ENCODE results near the gene FMO5.

The FMO5 gene, protein sequence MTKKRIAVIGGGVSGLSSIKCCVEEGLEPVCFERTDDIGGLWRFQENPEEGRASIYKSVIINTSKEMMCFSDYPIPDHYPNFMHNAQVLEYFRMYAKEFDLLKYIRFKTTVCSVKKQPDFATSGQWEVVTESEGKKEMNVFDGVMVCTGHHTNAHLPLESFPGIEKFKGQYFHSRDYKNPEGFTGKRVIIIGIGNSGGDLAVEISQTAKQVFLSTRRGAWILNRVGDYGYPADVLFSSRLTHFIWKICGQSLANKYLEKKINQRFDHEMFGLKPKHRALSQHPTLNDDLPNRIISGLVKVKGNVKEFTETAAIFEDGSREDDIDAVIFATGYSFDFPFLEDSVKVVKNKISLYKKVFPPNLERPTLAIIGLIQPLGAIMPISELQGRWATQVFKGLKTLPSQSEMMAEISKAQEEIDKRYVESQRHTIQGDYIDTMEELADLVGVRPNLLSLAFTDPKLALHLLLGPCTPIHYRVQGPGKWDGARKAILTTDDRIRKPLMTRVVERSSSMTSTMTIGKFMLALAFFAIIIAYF

DNA sequence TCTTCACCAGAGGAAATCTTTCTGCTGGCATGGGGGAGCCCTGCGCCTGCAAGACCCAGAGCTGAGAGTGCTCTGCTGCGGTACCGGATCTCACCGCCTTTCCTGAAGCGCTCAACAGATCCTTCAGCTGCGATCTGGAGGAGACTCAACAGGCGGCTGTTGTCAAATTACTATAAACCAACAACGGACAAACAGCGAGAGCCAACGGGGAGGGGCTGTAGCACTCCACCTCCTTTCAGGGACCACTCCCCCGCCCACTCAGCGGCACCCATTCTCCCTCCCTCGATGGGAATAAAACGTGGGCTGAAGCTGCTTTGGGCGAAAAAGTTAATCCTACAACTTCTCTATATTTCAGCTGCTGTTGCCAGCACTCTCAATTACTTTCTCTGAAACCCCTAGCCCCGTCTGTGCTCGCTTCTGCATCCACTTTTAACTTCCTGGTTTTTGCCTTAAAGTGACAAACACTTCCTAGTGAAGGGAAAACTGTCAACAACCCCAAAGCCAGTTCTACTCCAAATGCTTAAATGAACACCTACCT, at the start of gene FMO5:
TSS of gene FMO5 (minus strand) at position 147 of the 538 bp plus-strand sequence. CDS start 310 bp downstream, outside the sequence.
- DNase-seq (ENCODE audit: low read depth, low spot score): peak; percentile 70

DNA sequence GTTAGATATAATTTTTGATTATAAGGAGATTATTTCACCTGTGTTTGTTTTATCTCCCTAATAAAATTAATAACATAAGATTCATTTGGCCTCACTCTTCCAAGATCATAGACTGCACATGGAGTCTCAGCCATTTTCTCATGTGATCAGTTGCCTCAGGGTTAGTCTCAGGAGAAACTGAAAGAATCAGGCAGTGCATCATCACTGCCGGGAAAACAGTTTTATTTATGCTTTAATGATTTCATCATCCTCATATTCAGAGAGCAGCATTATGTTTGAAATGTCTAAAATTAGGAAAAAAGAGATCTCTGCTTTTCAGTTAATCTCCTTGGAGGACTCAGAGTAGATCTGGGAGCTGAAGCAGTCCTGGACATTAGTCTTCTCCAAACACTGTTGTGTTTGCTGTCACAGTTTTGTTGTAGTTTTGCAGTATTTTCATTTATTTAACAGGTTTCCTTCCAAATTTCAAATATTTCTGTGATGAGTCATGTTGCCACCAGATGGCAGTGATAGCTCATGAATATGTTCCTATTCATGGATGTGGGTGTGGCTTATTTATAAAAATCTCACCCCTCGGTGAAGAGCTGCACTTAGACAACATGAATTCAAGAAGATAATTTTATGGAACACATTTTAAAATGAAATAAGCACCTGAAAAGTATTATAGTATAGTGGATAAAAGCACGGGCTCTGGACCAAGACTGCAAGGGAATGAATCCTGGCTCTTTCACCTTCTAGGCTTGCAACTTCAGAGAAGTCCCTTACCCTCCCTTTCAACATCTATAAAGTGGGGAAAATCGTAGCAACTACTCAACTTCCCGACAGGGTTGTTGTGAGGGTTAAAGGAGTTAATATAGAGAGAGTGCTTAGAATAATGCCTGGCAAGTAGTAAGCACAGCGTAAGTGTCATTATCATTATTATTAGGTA, 48.5 kb upstream of the FMO5 start:
- peak; percentile 82 for DNase-seq (ENCODE audit: low read depth, low spot score)

DNA sequence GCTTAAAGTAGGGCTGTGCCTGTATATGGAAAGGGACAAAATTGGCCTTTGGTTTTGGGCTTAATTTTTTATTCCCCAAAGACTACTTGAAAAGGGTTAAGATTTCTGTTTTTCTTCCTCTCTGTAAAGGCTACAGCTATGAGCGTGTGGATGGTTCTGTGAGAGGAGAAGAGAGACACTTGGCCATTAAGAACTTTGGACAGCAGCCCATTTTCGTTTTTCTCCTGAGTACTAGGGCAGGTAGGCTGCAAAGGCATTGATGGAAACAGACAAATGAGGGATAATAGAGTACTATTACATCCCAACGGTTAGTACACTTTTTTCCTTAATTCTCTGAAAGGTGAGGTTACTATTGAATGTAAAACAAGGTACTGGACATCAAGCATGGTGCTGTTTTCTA, 46.9 kb upstream of the FMO5 start:
- DNase-seq (ENCODE audit: low read depth, low spot score): no peak

DNA sequence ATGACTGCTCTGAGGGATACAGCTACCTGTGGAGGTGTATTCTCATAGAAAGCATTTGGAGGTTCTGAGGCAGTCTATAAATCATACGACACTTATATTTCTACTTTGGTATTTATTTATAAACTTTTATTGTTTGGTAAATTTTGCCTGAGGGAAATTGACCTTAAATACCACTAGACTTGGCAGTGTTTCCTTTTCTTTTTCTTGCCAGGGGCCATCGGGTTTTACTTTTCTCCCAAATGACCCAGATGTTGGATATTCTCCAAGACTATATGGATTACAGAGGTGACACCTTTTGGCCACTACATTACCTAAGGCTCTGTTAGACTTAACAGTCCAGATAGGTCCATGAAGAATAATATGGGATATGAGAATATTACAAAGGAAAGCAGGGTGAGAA, 45.6 kb upstream of the FMO5 start:
- DNase-seq (ENCODE audit: low read depth, low spot score): no peak

DNA sequence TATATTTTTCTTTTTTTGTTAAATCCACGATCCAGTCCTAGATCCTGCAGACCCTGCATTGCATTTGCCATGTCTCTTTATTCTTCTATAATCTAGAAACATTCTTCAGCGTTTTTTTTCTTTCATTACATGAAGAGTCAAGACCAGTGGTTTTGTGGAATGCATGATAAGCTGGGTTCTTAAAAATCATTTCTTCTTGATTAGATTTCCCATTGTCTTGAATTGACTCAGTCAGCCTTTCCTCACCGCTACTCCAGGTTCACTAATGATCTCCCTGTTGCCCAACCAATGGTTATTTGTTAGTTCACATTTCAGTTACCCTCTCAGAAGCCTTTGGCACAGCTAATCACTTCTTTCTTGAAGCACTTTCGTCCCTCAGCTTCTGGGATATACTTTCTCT, 42.6 kb upstream of the FMO5 start:
- DNase-seq (ENCODE audit: low read depth, low spot score): peak; percentile 30

DNA sequence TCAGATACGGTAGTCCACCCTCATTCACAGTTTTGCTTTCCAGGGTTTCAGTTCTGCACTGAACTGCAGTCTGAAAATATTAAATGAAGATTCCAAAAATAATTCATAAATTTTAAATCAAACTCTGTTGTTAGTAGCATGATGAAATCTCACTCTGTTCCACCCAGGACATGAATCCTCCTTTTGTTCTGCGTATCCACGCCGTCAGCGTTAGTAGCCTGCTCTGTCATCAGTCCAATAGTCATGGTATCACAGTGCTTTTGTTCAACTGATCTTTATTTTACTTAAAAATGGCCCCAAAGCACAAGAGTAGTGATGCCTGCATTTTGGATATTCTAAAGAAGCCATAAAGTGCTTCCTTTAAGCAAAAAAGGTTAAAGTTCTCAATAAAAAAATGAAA, 41.2 kb upstream of the FMO5 start:
- no peak for DNase-seq (ENCODE audit: low read depth, low spot score)

DNA sequence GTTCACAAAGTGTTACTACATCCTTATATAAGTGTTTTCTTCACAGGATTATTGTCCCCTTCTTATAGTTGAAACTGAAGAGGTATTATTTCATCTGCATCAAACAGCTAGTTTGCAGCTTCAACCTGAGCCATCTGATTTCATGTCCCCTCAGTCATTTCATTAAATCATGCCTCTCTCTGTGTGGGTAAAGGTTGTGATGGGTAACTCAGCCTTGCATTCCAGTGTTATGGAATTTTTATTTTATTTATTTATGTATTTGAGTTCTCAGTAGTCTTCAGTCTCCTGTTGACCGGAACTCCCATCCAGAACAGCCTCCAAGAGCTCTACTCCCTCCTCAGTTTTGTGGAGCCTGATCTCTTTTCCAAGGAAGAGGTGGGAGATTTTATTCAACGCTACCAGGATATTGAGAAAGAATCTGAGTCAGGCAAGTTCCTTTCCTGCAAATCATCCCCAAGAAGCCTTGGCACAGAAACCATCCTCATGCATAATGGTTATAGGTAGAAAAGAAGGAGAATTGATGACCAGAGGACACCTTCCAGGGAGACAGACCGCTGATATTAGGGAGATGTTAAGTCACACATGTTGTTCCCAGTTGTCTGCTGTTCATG, 39.1 kb upstream of the FMO5 start:
- peak; percentile 45 for DNase-seq (ENCODE audit: low read depth, low spot score)

DNA sequence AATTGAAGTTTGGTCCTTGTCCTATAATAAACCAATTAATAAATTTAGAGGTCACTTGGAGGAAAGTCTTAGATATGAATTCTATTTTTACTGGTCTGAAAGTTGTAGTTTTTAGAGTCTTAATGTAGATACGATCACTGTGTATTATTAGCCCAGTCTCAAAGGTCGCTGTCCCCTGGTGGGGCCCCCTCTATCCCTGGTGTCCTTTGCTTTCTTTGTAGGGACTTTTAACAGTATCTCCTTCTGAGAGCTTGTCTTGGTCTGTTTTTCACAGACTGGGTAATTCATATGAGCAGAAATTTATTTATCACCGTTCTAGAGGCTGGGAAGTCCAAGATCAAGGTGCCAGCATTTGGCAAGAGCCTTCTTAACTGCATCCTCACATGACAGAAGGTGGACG, 35.8 kb upstream of the FMO5 start:
- no peak for DNase-seq (ENCODE audit: low read depth, low spot score)

DNA sequence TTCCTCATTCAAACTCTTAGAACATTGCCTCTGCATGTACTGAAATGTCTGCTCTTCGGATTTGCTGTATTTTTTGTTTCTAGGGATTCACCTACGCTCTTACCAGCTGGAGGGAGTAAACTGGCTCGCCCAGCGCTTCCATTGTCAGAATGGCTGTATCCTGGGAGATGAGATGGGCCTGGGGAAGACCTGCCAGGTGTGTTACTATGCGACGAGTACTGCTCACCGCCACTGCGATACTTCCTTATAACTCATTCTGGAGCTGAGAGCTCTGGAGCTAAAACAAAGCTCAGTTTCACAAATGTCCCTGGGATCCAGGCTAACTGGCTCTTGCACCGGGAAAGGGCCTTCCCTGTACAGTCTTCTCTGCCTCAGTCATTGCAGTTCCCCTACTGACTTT, 27.4 kb upstream of the FMO5 start:
- DNase-seq (ENCODE audit: low read depth, low spot score): no peak

DNA sequence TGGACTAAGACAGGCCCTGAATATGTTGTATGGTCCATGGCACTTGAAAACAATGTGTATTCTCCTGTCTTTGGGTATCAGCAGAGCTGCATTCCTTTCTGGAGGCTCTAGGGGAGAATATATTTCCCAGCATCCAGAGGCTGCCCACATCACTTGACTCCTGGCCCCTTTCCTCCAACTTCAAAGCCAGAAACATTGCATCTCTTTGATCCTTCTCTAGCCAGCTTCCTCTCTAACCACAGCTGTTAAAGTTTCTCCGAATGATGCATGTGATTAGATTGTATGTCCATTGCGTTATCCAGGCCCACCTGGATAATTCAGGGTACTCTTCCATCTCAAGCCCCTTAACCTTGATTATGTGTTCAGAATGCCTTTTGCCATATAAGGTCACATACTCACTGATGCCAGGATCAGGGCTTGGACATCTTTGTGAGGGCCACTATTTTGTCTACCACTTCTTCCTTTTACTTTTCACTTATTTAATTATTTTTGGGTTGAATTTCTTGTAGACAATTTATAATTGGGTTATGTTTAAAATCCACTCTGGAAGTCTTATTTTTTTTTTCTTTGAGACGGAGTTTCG, 22.6 kb upstream of the FMO5 start:
- peak; percentile 19 for DNase-seq (ENCODE audit: low read depth, low spot score)

DNA sequence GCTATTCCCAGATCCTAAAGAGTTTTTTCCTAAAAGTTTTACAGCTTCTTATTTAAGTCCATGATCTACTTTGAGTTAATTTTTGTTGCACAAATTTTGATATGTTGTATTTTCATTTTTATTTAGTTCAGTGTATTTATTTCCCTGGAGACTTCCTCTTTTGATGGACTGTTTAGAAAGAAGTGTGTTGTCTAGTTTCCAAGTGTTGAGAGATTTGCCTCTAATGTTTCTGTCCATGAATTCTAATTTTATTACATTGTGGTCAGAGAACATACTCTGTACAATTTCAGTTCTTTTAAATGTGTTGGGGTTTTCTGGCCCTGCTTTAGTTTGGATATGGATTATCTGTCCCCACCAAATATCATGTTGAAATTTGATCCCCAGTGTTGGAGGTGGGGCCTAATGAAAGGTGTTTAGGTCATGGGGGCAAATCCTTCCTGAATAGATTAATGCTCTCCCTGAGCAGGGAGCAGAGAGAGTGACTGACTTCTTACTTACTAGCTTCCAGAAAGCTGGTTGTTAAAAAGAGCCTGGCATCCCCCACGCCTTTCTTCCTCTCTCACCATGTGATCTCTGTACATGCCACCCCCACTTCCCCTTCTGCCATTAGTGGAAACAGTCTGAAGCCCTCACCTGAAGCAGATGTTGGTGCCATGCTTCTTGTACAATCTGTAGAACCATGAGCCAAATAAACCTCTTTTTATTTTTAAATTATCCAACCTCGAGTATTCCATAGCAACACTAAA, 21.9 kb upstream of the FMO5 start:
- DNase-seq (ENCODE audit: low read depth, low spot score): no peak

DNA sequence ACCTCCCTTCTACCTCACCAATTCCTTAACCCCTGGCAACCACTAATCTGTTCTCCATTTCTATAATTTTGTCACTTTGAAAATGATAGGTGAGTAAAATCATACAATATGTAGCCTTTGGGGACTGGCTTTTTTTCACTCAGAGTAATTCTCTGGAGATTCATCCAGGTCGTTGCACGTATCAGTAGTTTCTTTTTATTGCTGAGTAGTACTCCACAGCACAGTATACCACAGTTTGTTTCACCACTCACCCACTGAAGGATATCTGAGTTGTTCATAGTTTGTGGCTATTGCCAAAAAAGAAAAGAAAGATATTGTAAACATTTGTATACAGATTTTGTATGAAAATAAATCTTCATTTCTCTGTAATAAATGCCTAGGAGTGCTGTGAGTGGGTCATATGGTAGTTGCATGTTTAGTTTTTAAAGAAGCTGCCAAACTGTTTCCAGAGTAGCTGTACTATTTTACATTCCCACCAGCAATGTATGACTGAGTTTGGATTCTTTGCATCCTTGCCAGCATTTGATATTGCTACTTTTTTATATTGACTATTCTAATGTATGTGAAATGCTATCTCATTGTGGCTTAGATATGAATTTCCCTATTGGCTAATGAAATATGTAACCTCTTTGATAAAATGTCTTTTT, 21.0 kb upstream of the FMO5 start:
- no peak for DNase-seq (ENCODE audit: low read depth, low spot score)

DNA sequence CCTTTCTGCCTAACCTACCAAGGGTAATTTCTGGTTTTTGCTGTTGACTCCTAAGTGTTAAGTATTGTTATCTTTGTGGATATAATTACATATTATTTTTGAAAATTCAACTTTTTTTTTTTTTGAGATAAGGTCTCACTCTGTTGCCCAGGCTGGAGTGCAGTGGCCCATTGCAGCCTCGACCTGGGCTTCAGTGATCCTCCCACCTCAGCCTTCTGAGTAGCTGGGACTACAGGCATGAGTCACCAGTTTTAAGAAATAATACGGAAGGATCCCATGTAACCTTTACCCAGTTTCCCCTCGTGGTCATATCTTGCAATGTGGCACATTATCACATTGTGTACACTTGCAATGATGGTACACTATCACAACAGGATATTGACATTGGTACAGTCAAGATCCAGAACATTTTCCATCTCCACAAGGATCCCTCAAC, 20.5 kb upstream of the FMO5 start:
- no peak for DNase-seq (ENCODE audit: low read depth, low spot score)

DNA sequence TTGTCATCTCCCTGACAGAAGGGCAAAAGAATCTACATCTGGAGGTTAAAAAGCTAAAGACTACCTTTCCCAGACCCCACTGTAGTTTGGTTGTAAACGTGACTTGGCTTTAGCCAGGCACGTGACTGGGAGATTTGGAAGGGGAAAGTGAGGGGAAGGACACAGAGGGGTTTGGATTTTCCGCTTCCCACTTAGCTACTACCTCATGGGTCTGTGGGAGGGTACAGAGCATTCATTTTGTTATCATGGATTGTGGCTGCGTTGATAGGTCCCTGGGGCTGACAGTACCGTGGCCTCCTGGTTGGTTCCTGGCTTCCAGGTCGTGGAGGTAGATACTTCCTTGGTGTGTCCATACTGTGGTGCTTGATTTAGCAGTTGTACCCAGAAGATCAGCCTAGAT, 20.0 kb upstream of the FMO5 start:
- no peak for DNase-seq (ENCODE audit: low read depth, low spot score)

DNA sequence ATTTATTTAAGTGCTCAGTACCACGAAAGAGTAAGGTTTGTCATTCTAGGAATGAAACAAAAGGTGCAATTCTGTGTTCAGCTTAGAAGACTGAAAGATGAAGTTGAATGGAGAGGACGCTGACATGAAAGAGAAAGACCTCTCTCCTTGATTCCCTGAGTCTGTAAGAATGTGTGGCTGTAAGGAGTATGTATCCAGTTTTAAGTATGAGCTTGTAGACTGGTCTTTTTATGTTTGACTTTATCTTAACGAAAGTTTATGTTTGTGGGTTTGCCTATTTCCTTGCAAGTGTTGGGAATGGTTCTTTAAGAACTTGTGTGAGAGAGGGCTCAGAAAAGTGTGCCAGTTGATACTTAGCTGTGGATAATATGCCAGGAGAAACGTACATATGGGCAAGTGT, 18.7 kb upstream of the FMO5 start:
- DNase-seq (ENCODE audit: low read depth, low spot score): peak; percentile 22

DNA sequence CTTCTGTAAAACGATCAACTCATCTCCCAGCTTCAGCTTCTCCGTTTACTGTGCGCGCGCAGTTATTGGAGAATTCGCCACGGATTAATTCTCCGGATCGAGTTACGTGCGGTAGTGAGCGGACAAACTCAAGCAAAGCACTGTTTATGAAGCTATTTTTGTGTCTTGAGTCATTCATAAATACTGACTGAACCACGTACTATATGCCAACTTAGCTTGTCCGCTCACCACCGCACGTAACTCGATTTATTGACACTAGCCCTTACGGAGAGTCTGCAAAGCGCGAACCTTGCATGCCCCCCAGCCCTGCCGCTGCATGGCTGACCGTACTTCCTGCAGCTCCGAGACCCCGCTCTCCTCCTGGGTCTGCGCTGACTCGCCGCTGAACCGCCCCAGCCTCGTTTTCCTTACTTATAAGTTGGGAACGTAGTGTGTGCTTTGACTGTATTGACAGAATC, 18.1 kb upstream of the FMO5 start:
- DNase-seq (ENCODE audit: low read depth, low spot score): peak; percentile 56

DNA sequence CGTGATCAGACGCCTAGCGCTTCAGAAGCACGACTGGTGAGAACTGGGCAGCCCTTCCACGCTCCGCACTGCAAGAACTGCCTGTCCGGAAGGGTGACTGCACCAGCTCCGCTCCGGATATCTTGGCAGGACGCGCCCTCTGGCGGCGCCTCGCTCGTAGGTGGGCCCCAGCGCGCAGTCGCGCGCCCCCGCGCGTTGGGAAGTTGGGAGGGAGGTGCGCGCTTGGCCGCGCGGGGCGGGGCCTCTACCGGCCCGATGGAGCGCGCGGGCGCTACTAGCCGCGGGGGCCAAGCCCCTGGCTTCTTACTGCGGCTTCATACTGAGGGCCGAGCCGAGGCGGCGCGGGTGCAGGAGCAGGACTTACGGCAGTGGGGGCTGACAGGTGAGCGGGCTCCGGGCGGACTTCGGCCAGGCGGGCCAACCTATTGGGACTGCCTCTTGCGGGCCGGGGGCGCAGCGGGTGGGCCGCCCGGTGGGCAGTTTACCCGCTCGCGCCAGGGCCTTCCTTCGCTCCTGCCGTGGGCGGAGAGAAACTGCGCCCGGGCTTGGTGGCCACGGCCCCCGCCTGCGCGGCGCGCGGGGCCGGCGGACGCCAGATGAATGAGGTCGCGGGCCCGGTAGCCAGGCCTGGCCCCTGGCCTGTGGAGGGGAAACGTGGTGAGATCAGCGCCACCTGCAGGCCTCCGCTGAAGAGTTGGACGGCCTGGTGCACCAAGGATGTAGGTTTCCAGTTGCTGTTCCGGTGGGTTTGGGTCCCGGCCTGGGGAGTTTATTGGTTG, 17.5 kb upstream of the FMO5 start, which contains the start of gene CHD1L:
TSS of gene CHD1L (plus strand) at position 236 of the 779 bp plus-strand sequence. CDS start at position 256, 20 bp downstream.
- peak; percentile 99 for DNase-seq (ENCODE audit: low read depth, low spot score)

DNA sequence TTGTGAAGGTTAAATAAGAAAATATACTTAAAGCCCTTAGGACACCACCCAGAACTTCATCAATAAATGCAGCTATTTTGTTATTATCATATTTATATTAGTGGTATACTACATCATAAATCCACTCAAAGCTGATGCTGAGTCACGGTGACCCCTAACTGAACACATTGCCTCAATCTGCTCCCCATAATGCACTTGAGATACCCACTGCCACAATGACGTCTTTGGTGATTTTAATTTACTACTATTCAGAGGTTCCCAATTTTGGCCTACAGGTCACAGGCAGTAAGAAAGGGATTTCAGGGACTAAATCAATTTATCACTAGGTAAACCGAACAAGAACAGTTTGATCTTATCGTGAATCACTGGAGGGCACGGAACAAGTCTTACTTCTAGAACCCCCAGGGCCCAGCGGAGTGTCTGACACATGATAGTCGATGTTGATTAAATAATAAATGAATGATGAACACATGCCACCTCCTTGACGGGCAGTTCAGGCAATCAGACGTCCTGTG, 16.9 kb upstream of the FMO5 start:
- DNase-seq (ENCODE audit: low read depth, low spot score): no peak
